ENCODE data around the gene FGD6.

DNA sequence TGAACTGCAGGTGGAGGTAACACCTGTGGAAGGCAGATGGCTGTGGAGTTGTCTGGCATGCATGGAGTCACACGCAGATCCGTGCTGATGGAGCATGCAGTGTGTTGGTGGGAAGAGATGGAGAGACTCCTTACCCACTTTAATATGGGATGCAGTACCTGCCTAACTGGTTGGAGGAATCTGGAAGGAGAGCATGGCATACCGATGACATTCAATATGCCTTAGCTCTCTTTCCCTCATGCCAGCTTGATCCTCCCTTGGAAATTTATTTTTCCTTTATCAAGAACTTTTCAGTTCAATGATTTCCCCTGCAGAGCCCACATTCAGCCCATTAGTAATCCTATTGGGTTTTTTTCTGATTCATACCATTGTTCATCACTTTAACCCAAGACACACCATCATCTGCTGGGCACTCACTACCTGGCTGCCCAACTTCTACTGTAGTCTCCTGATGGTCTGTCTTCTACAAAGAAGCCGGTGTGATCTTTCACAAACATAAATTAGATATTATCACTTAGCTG, 117.9 kb downstream of the FGD6 start:
- TF ChIP-seq SUZ12 (IDR thresholded peaks at IDR 0.05) = no peak
- TF ChIP-seq, protein P1, sequence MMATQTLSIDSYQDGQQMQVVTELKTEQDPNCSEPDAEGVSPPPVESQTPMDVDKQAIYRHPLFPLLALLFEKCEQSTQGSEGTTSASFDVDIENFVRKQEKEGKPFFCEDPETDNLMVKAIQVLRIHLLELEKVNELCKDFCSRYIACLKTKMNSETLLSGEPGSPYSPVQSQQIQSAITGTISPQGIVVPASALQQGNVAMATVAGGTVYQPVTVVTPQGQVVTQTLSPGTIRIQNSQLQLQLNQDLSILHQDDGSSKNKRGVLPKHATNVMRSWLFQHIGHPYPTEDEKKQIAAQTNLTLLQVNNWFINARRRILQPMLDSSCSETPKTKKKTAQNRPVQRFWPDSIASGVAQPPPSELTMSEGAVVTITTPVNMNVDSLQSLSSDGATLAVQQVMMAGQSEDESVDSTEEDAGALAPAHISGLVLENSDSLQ (IDR thresholded peaks at IDR 0.05) = no peak
- TF ChIP-seq FOXA1 (IDR thresholded peaks at IDR 0.05) = no peak
- no peak for TF ChIP-seq ELF4 (IDR thresholded peaks at IDR 0.05)
- no peak for TF ChIP-seq FOXK2 (IDR thresholded peaks at IDR 0.05)
- TF ChIP-seq BHLHE40 (IDR thresholded peaks at IDR 0.05; ENCODE audit: borderline replicate concordance) = no peak
- no peak for TF ChIP-seq SP1 (IDR thresholded peaks at IDR 0.05)
- no peak for TF ChIP-seq FOXM1 (IDR thresholded peaks at IDR 0.05; ENCODE audit: borderline replicate concordance)
- TF ChIP-seq TARDBP (IDR thresholded peaks at IDR 0.05) = no peak
- TF ChIP-seq NFRKB (IDR thresholded peaks at IDR 0.05) = no peak
- TF ChIP-seq ZNF384 (IDR thresholded peaks at IDR 0.05) = no peak
